ENCODE data around the gene ARCN1.
"Not testable (repeated sequence)": the region's sequence is repeated elsewhere in the genome, so short reads cannot be mapped to it uniquely, and the experiment has no call there.

Gene ARCN1

GRCh38 chr11:118537409-118537980 is 34.7 kb upstream of the ARCN1 start:
- FAIRE-seq (no peak), DNase-seq (ENCODE audit: insufficient read length, low spot score) (no peak)
- TF ChIP-seq PAX5 (IDR thresholded peaks at IDR 0.05; ENCODE audit: insufficient read depth, low read length, severe bottlenecking): no peak

DNA sequence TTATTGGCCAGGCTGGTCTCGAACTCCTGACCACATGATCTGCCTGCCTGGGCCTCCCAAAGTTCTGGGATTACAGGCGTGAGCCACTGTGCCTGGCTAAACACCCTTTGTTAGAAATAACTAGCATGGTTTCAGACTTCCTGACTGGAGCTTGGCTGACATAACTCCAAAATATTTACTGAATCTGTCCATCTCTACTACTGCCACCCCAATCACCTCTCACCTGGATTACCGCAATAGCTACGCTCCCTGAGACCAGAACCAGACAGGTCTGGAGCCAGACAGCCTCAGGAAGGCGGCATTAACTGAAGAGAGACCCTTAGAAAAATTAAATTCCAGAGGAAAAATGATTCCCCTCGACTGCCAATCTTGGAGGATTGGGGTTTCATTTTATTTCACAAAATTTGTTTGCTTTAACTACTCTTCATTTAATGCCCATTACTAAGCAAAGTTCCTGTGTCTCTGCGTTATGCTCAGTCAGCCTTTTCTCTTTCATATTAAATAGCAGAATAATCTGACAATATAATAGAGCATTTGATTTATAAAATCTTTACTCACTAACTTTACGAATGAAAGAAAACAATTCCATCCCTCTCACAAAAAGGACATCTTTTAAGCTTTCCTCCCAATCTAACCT is 28.1 kb upstream of the ARCN1 start:
- DNase-seq (ENCODE audit: insufficient read length, low spot score): no peak
- no peak for FAIRE-seq
- TF ChIP-seq SPI1 (IDR thresholded peaks at IDR 0.05; ENCODE audit: low read depth, low read length): no peak
- TF ChIP-seq POLR2A (IDR thresholded peaks at IDR 0.05; ENCODE audit: low read depth, low read length): no peak
- TF ChIP-seq POLR2AphosphoS5 (IDR thresholded peaks at IDR 0.05; ENCODE audit: low read depth, low read length): no peak
- TF ChIP-seq TAF1 (IDR thresholded peaks at IDR 0.05; ENCODE audit: low read depth, low read length): no peak
- no peak for TF ChIP-seq POU2F2 (IDR thresholded peaks at IDR 0.05; ENCODE audit: low read depth, low read length)
- TF ChIP-seq PAX5 (IDR thresholded peaks at IDR 0.05; ENCODE audit: insufficient read depth, low read length, severe bottlenecking): no peak

GRCh38 chr11:118544647-118545010 is 27.6 kb upstream of the ARCN1 start:
- TF ChIP-seq SPI1 (IDR thresholded peaks at IDR 0.05; ENCODE audit: low read depth, low read length): no peak
- no peak for TF ChIP-seq TAF1 (IDR thresholded peaks at IDR 0.05; ENCODE audit: low read depth, low read length)
- TF ChIP-seq POLR2AphosphoS5 (IDR thresholded peaks at IDR 0.05; ENCODE audit: low read depth, low read length): no peak
- TF ChIP-seq PAX5 (IDR thresholded peaks at IDR 0.05; ENCODE audit: insufficient read depth, low read length, severe bottlenecking): no peak
- FAIRE-seq: no peak
- DNase-seq (ENCODE audit: insufficient read length, low spot score): no peak

DNA sequence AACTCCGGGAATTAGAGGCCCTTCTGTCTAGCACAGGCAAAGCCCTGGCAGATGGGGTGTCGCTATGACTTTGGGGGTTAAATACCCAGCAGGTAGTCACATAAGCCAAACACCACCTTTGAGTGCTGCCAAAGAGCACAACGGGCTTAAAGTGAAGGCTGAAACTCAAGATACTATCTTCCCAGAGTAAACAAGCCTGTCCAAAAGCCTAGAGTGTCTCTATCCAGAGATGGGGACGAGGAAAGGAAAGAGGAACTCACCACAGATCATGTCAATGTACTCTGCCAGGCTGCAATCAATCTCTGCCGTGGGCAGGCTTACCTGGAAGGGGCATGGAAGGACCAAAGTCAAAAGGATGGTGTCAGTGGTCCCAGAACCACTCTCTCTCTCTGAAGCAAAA is 26.7 kb upstream of the ARCN1 start:
- no peak for FAIRE-seq
- no peak for DNase-seq (ENCODE audit: insufficient read length, low spot score)
- TF ChIP-seq POLR2A (IDR thresholded peaks at IDR 0.05; ENCODE audit: low read depth, low read length) (no peak), PAX5 (IDR thresholded peaks at IDR 0.05; ENCODE audit: insufficient read depth, low read length, severe bottlenecking) (no peak), TAF1 (IDR thresholded peaks at IDR 0.05; ENCODE audit: low read depth, low read length) (no peak), POU2F2 (IDR thresholded peaks at IDR 0.05; ENCODE audit: low read depth, low read length) (no peak), SPI1 (IDR thresholded peaks at IDR 0.05; ENCODE audit: low read depth, low read length) (no peak), POLR2AphosphoS5 (IDR thresholded peaks at IDR 0.05; ENCODE audit: low read depth, low read length) (no peak)

DNA sequence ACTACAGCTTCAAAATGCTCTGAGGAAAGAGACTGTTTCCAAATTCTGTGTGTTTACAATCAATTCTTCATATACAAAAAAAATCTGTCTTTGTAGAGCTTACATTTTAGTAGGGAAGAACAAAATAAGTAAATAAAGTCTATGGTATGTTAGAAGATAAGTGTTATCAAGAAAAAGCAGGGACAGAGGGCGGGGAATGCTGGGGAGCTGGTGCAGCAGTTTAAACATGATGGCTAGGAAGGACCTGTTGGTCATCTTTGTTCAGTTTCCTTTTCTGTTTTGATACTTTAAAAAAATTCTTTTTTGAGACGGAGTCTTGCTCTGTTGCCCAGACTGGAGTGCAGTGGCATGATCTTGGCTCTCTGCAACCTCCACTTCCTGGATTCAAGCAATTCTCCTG is 25.1 kb upstream of the ARCN1 start:
- DNase-seq (ENCODE audit: insufficient read length, low spot score) (no peak), FAIRE-seq (no peak)
- TF ChIP-seq TAF1 (IDR thresholded peaks at IDR 0.05; ENCODE audit: low read depth, low read length) (no peak), SPI1 (IDR thresholded peaks at IDR 0.05; ENCODE audit: low read depth, low read length) (no peak), POLR2A (IDR thresholded peaks at IDR 0.05; ENCODE audit: low read depth, low read length) (no peak), PAX5 (IDR thresholded peaks at IDR 0.05; ENCODE audit: insufficient read depth, low read length, severe bottlenecking) (no peak)

DNA sequence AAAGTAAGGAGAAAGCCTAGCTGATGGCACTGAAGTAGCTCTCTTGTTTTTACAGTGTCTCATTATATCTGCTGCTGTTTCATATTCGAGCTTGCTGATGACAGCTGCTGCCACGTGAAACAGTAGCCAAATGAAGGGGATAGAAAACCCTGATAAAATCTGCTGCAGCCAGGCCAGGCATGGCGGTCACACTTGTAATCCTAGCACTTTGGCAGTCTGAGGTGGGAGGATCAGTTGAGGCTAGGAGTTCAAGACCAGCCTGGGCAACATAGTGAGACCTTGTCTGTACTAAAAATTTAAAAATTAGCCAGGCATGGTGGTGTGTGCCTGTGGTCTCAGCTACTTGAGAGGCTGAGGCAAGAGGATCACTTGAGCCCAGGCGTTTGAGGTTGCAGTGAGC is 19.9 kb upstream of the ARCN1 start:
- FAIRE-seq (no peak), DNase-seq (ENCODE audit: insufficient read length, low spot score) (no peak)
- TF ChIP-seq SPI1 (IDR thresholded peaks at IDR 0.05; ENCODE audit: low read depth, low read length): no peak
- TF ChIP-seq PAX5 (IDR thresholded peaks at IDR 0.05; ENCODE audit: insufficient read depth, low read length, severe bottlenecking): no peak
- TF ChIP-seq POU2F2 (IDR thresholded peaks at IDR 0.05; ENCODE audit: low read depth, low read length): no peak
- no peak for TF ChIP-seq TAF1 (IDR thresholded peaks at IDR 0.05; ENCODE audit: low read depth, low read length)
- TF ChIP-seq POLR2AphosphoS5 (IDR thresholded peaks at IDR 0.05; ENCODE audit: low read depth, low read length): no peak
- TF ChIP-seq POLR2A (IDR thresholded peaks at IDR 0.05; ENCODE audit: low read depth, low read length): no peak

DNA sequence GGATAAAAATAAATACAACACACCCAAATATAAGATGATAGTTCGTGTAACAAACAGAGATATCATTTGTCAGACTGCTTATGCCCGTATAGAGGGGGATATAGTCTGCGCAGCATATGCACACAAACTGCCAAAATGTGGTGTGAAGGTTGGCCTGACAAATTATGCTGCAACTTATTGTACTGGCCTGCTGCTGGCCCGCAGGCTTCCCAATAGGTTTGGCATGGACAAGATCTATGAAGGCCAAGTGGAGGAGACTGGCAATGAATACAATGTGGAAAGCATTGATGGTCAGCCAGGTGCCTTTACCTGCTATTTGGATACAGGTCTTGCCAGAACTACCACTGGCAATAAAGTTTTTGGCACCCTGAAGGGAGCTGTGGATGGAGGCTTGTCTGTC is 11.4 kb upstream of the ARCN1 start:
- no peak for TF ChIP-seq SPI1 (IDR thresholded peaks at IDR 0.05; ENCODE audit: low read depth, low read length)
- TF ChIP-seq POLR2A (IDR thresholded peaks at IDR 0.05; ENCODE audit: low read depth, low read length): no peak
- no peak for TF ChIP-seq TAF1 (IDR thresholded peaks at IDR 0.05; ENCODE audit: low read depth, low read length)
- no peak for TF ChIP-seq POU2F2 (IDR thresholded peaks at IDR 0.05; ENCODE audit: low read depth, low read length)
- TF ChIP-seq PAX5 (IDR thresholded peaks at IDR 0.05; ENCODE audit: insufficient read depth, low read length, severe bottlenecking): no peak
- TF ChIP-seq POLR2AphosphoS5 (IDR thresholded peaks at IDR 0.05; ENCODE audit: low read depth, low read length): no peak
- FAIRE-seq (no peak), DNase-seq (ENCODE audit: insufficient read length, low spot score) (no peak)

DNA sequence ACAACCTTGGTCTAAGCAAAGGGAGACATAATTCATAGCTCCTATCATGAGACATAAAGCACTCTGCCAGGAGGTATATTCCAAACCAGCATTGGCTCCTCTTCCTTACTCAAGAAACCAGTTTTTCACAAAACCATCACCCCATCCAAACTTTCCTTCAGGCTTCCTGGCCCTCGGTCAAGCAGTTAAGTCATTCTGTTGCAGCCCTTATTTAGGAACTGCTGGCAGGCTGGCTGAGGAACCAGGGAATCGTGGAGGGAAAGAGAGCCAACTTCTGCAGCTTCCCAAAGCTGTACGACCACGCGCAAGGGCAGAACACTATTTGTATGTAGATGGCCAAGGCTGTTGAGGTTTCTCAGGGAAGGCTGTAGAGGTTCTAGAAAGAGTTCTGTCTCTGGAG is 7.2 kb upstream of the ARCN1 start:
- FAIRE-seq: no peak
- TF ChIP-seq POLR2A (IDR thresholded peaks at IDR 0.05; ENCODE audit: low read depth, low read length): no peak
- TF ChIP-seq TAF1 (IDR thresholded peaks at IDR 0.05; ENCODE audit: low read depth, low read length): no peak
- no peak for TF ChIP-seq SPI1 (IDR thresholded peaks at IDR 0.05; ENCODE audit: low read depth, low read length)
- no peak for TF ChIP-seq POU2F2 (IDR thresholded peaks at IDR 0.05; ENCODE audit: low read depth, low read length)
- no peak for TF ChIP-seq PAX5 (IDR thresholded peaks at IDR 0.05; ENCODE audit: insufficient read depth, low read length, severe bottlenecking)
- TF ChIP-seq POLR2AphosphoS5 (IDR thresholded peaks at IDR 0.05; ENCODE audit: low read depth, low read length): no peak
- DNase-seq (ENCODE audit: insufficient read length, low spot score): no peak

GRCh38 chr11:118569670-118570069 is 2.5 kb upstream of the ARCN1 start:
- DNase-seq (ENCODE audit: insufficient read length, low spot score) (no peak), FAIRE-seq (no peak)

GRCh38 chr11:118570787-118571186 is 1.4 kb upstream of the ARCN1 start:
- no peak for TF ChIP-seq POLR2AphosphoS5 (IDR thresholded peaks at IDR 0.05; ENCODE audit: low read depth, low read length)
- TF ChIP-seq TAF1 (IDR thresholded peaks at IDR 0.05; ENCODE audit: low read depth, low read length): no peak
- no peak for TF ChIP-seq PAX5 (IDR thresholded peaks at IDR 0.05; ENCODE audit: insufficient read depth, low read length, severe bottlenecking)
- TF ChIP-seq POLR2A (IDR thresholded peaks at IDR 0.05; ENCODE audit: low read depth, low read length): no peak
- TF ChIP-seq SPI1 (IDR thresholded peaks at IDR 0.05; ENCODE audit: low read depth, low read length): no peak
- no peak for TF ChIP-seq POU2F2 (IDR thresholded peaks at IDR 0.05; ENCODE audit: low read depth, low read length)
- DNase-seq (ENCODE audit: insufficient read length, low spot score) (no peak), FAIRE-seq (no peak)

More at GRCh38 chr11:118569670-118570069, 2.5 kb upstream of the ARCN1 start:
- TF ChIP-seq POLR2A (IDR thresholded peaks at IDR 0.05; ENCODE audit: low read depth, low read length): no peak
- no peak for TF ChIP-seq POU2F2 (IDR thresholded peaks at IDR 0.05; ENCODE audit: low read depth, low read length)
- no peak for TF ChIP-seq TAF1 (IDR thresholded peaks at IDR 0.05; ENCODE audit: low read depth, low read length)

- not testable (repeated sequence) for DNase-seq (ENCODE audit: insufficient read length, low spot score); FAIRE-seq
Measured at GRCh38 chr11:118571701-118572060, 528 bp upstream of the ARCN1 start.
